Naive B cell (primary cell): ENCODE results near the gene SRXN1. TPM values are rescaled to one million over a fixed set of nuclear protein-coding genes. Genes with fewer than 3 reads are reported as not detected.

Experiments
- ATAC-seq, 2 donors: fragments of 150-1000 bp; cut with Tn5 transposase; 2 replicates each; pipeline ENCODE4 v1.10.0; 2021; ENCODE audit warnings: low read depth in 2 of 2, mild to moderate bottlenecking in 2 of 2, moderate library complexity in 2 of 2
- DNase-seq: peaks from one replicate; pipeline ENCODE4 v3.0.0; 2022
- H3K27ac Mint-ChIP-seq, 6 donors: one replicate each; pipeline ENCODE4 v1.8.0; 2020 to 2022; ENCODE audit warnings: mild to moderate bottlenecking in 6 of 6, mixed read lengths in 6 of 6, moderate library complexity in 5 of 6, inconsistent platforms in 2 of 6
- H3K27me3 Mint-ChIP-seq, 3 donors: one replicate each; pipeline ENCODE4 v1.8.0; 2021 to 2022; ENCODE audit warnings: mixed read lengths in 3 of 3, mild to moderate bottlenecking in 1 of 3
- H3K36me3 Mint-ChIP-seq, 2 donors: one replicate each; pipeline ENCODE4 v1.8.0; 2020 to 2022; ENCODE audit warnings: mixed read lengths in 2 of 2, inconsistent platforms in 1 of 2, mild to moderate bottlenecking in 1 of 2
- H3K4me1 Mint-ChIP-seq, 3 donors: one replicate each; pipeline ENCODE4 v1.8.0; 2020 to 2022; ENCODE audit warnings: mixed read lengths in 3 of 3, inconsistent platforms in 1 of 3, mild to moderate bottlenecking in 1 of 3, moderate library complexity in 1 of 3
- H3K4me3 Mint-ChIP-seq, 8 donors: one replicate each; pipeline ENCODE4 v1.8.0; 2020 to 2022; ENCODE audit warnings: mild to moderate bottlenecking in 8 of 8, mixed read lengths in 8 of 8, moderate library complexity in 8 of 8, inconsistent platforms in 2 of 8
- H3K9me3 Mint-ChIP-seq, 7 donors: one replicate each; pipeline ENCODE4 v1.8.0; 2020 to 2022; ENCODE audit warnings: mixed read lengths in 7 of 7, mild to moderate bottlenecking in 5 of 7, inconsistent platforms in 2 of 7, moderate library complexity in 1 of 7
- polyA plus RNA-seq, 6 donors: library from polyadenylated mRNA; unstranded; fragments of 300-500 nt; fragmentation: Illumina TruSeq; gene quantifications; one replicate each; pipeline ENCODE4 v1.2.3, GENCODE V29; 2021; ENCODE audit warnings: low read depth in 6 of 6

The SRXN1 gene
- polyA plus RNA-seq, 6 donors from 2014 or later, result 0.14 to 0.82 (median 0.68) TPM; not detected in 1

DNA sequence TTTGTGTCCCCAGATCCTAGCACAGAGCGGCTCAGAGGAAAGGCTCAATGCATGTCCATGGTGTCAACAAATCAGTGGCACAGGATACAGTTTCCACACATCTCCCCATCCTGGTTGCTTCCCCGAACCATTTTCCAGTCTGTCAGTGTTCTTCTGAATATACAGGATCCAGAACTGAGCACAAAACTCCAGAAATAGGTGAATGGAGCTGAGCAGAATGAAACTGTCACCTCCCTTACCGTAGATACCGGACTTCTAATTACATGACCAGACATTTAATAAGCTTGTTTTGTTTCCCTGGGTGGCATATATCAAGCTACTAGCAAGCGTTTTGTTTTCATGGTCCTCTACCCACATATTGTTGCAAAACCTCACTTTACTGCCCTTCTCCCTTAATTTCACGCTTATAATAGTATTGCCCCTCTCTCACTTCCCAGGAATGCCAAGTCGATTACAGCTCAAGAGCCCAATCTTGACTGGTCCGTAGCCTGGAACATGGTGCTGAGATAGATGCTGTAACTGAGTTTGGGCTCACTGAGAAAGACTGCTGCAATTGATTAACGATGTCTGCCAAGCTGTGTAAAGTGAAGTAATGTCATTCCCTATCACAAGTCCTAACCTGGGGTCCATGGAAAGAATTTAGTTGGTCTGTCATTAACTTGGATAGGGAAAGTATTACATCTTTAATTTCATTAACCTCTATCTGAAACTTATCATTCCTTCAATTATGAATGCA, 34.6 kb upstream of the SRXN1 start:
- Mint-ChIP-seq H3K9me3 (peaks cover 0 to 8% (median 4%) of the 10 kb centered on the region in 7 donors), H3K36me3 (no peaks in the 10 kb centered on the region), H3K27ac (no peak overlapping the region), H3K4me1 (no peaks in the 10 kb centered on the region), H3K27me3 (peaks cover 27 to 46% (median 38%) of the 10 kb centered on the region in 3 donors), H3K4me3 (no peak overlapping the region)
- no peak for ATAC-seq
- DNase-seq, result no peak

DNA sequence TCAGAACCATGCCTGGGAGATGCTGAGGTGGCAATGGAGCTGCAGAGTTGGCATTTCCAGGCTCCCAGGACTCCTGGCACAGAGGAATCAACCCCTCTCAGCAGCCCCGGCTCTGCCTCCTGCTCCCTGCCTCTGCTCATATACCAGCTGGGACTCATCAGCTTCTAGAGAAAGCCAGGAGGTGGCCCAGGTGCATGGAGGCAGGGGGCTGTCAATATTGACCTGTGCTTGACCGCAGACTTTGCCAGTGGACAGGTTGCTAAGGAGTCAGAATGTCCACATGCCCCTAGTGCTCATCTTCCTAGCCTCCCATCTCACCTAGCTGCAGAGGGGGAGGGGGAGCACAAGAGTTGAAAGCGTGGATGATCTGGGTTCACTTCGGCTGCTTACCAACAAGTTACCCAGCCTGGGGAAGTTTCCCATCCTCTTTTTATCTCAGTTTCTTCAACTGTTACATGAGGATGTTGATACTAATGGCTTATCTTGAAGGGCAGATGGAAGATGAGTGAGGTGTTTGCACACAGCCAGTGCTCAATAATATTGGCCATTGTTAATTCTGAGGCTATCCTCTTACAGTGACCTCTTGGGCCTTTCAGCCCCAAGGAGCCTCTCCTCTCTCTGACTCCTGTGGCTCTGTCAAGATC, 31.8 kb upstream of the SRXN1 start:
- Mint-ChIP-seq H3K4me3 (no peak overlapping the region), H3K27me3 (peaks cover 17 to 51% (median 47%) of the 10 kb centered on the region in 3 donors), H3K9me3 (peaks cover 0 to 7% (median 0%) of the 10 kb centered on the region in 7 donors), H3K4me1 (no peaks in the 10 kb centered on the region), H3K27ac (no peak overlapping the region), H3K36me3 (no peaks in the 10 kb centered on the region)
- ATAC-seq, result no peak
- no peak for DNase-seq

DNA sequence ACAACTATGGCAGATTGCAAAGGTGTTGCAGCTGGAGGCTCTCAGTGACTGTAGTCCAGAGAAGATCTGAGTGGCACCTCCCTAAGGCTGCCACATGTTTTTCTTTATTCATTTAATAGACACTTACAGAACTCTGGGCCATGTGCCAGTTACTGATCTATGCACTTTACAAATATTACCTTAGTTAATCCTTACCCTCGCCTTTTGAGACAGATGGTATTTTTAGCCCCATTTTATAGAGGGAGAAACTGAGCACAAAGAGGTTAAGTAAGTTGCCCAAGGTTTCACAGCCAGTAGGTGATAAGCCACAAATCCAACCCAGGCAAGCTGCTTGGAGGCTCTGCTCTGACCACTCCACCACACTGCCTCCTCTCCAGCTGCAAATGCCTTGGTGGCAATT, 29.1 kb upstream of the SRXN1 start:
- DNase-seq (no peak), ATAC-seq (no peak)
- H3K4me1 Mint-ChIP-seq, result peaks cover 0 to 2% (median 0%) of the 10 kb centered on the region in 3 donors
- H3K36me3 Mint-ChIP-seq, result no peaks in the 10 kb centered on the region
- H3K27ac Mint-ChIP-seq, result no peak overlapping the region
- H3K4me3 Mint-ChIP-seq, result no peak overlapping the region
- peaks cover 22 to 58% (median 50%) of the 10 kb centered on the region in 3 donors for H3K27me3 Mint-ChIP-seq
- no peaks in the 10 kb centered on the region for H3K9me3 Mint-ChIP-seq

- H3K27ac Mint-ChIP-seq, result no peak overlapping the region
- H3K27me3 Mint-ChIP-seq, result peaks cover 32 to 63% (median 62%) of the 10 kb centered on the region in 3 donors
- peaks cover 9 to 14% (median 12%) of the 10 kb centered on the region in 3 donors for H3K4me1 Mint-ChIP-seq
- H3K36me3 Mint-ChIP-seq, result peaks cover 0 to 6% of the 10 kb centered on the region in 2 donors
- H3K4me3 Mint-ChIP-seq, result no peak overlapping the region
- ATAC-seq (no peak), DNase-seq (no peak)
- peaks cover 0 to 4% (median 0%) of the 10 kb centered on the region in 7 donors for H3K9me3 Mint-ChIP-seq
These were observed 27.7 kb upstream of the SRXN1 start for GRCh38 chr20:680638-681187.

DNA sequence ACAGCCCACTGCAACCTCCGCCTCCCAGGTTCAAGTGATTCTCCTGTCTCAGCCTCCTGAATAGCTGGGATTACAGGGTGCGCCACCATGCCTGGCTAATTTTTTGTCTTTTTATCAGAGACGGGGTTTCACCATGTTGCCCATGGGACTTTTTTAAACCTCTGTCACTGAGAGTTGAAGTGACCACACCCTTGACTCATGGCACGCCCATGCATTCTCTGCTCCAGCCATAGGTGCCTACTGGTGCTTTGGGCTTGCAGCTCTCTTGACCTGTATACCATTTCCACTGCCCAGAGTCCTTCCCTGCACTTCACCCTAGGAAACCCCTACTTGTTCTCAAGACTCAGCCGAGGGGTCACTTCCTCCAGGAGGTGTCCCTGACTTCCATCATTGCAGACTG, 25.0 kb upstream of the SRXN1 start:
- H3K36me3 Mint-ChIP-seq, result peaks cover 0 to 14% of the 10 kb centered on the region in 2 donors
- H3K9me3 Mint-ChIP-seq, result peaks cover 0 to 4% (median 0%) of the 10 kb centered on the region in 7 donors
- H3K27me3 Mint-ChIP-seq, result peaks cover 43 to 84% (median 80%) of the 10 kb centered on the region in 3 donors
- DNase-seq (no peak), ATAC-seq (no peak)
- H3K4me1 Mint-ChIP-seq, result peaks cover 14 to 26% (median 14%) of the 10 kb centered on the region in 3 donors
- no peak overlapping the region for H3K4me3 Mint-ChIP-seq
- H3K27ac Mint-ChIP-seq, result no peak overlapping the region

DNA sequence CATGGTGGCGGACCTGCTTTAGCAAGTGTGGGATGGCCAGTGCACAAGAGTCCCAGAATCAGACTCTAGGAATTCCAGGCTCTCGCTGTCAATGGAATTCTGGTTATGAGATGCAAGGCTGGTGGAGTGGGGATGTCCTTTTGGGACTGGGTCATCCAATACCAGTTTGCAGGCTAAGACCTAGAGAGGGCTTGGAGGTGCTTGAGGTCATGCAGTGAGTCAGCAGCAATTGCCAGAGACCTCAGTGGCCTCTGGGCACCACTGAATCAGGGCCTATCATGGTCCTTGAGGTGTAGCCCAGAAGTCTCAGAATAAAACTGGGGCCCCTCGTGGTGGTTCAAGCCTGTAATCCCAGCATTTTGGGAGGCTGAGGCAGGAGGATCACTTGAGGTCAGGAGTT, 24.0 kb upstream of the SRXN1 start:
- H3K27me3 Mint-ChIP-seq, result peaks cover 45 to 86% (median 81%) of the 10 kb centered on the region in 3 donors
- no peak overlapping the region for H3K27ac Mint-ChIP-seq
- peaks cover 14 to 28% (median 16%) of the 10 kb centered on the region in 3 donors for H3K4me1 Mint-ChIP-seq
- H3K4me3 Mint-ChIP-seq, result peak overlapping the region in 1 of 8 donors; percentile 33
- peaks cover 0 to 4% (median 0%) of the 10 kb centered on the region in 7 donors for H3K9me3 Mint-ChIP-seq
- DNase-seq (no peak), ATAC-seq (no peak)
- H3K36me3 Mint-ChIP-seq, result peaks cover 0 to 14% of the 10 kb centered on the region in 2 donors

DNA sequence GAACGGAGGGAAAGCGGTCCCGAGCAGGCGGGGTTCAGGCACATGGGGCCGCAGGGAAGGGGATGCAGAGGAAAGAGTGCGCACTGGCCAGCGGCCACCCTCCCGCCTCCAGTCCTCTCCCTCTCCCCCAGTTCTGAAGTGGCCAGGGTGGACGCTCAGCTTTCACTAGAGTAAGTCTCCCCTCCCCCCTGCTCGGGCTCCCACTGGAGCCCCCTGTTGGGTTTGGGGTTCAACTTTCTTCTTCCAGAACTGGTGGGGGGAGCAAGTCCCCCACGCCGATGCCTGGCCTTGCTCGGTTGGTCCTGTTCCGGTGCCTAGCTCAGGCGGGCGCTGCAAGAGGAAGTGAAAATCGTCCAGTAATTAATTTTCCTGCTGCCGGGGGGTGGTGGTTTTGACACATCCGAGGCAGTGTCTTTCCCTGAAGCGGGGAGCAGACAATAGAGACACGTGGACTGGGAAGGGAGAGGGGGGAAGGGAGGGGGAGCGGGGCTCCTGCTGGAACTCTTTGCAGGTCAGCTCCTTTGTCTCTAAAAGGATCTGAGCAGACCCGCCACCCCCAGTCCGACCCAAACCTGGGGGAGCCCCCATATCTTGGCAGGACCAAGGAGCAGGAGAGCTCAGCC, 23.4 kb upstream of the SRXN1 start:
- Mint-ChIP-seq H3K27me3 (peaks cover 50 to 89% (median 81%) of the 10 kb centered on the region in 3 donors), H3K4me3 (peak overlapping the region in 6 of 8 donors; percentile 20 to 74 (median 46)), H3K36me3 (peaks cover 0 to 14% of the 10 kb centered on the region in 2 donors), H3K9me3 (peaks cover 0 to 4% (median 0%) of the 10 kb centered on the region in 7 donors), H3K27ac (no peak overlapping the region), H3K4me1 (peaks cover 14 to 28% (median 18%) of the 10 kb centered on the region in 3 donors)
- ATAC-seq (peak; percentile 39 to 43), DNase-seq (no peak)

GRCh38 chr20:675453-676314, 22.7 kb upstream of the SRXN1 start, which contains the start of gene SCRT2:
Gene SCRT2, minus strand, starts transcription at chr20:675802. Its CDS starts 201 bp downstream, at chr20:675601.
- peak within 1 kb of the TSS in 7 of 8 donors; percentile 9 to 74 (median 48) for H3K4me3 Mint-ChIP-seq

GRCh38 chr20:675033-675452, 22.0 kb upstream of the SRXN1 start:
- no peak for DNase-seq
- Mint-ChIP-seq H3K36me3 (peaks cover 0 to 14% of the 10 kb centered on the region in 2 donors), H3K4me1 (peaks cover 14 to 28% (median 18%) of the 10 kb centered on the region in 3 donors), H3K4me3 (peak overlapping the region in 3 of 8 donors; percentile 9 to 43 (median 25)), H3K27ac (no peak overlapping the region), H3K9me3 (peaks cover 0 to 4% (median 0%) of the 10 kb centered on the region in 7 donors), H3K27me3 (peaks cover 46 to 95% (median 87%) of the 10 kb centered on the region in 3 donors)
- ATAC-seq, result no peak

More at GRCh38 chr20:675453-676314, 22.7 kb upstream of the SRXN1 start, which contains the start of gene SCRT2:
- Mint-ChIP-seq H3K27ac (peak within 1 kb of the TSS in 1 of 6 donors; percentile 71), H3K9me3 (peaks cover 0 to 4% (median 0%) of the 10 kb centered on the region in 7 donors), H3K27me3 (peaks cover 48 to 89% (median 82%) of the 10 kb centered on the region in 3 donors), H3K4me1 (peaks cover 14 to 28% (median 18%) of the 10 kb centered on the region in 3 donors), H3K36me3 (peaks cover 0 to 14% of the 10 kb centered on the region in 2 donors)
- ATAC-seq, result peak; percentile 49 to 55
- peak; percentile 24 for DNase-seq

GRCh38 chr20:673603-674001, 20.6 kb upstream of the SRXN1 start:
- peak overlapping the region in 1 of 6 donors; percentile 50 for H3K27ac Mint-ChIP-seq
- H3K9me3 Mint-ChIP-seq, result peaks cover 0 to 4% (median 0%) of the 10 kb centered on the region in 7 donors
- H3K36me3 Mint-ChIP-seq, result peaks cover 0 to 14% of the 10 kb centered on the region in 2 donors
- H3K27me3 Mint-ChIP-seq, result peaks cover 40 to 91% (median 74%) of the 10 kb centered on the region in 3 donors
- no peak for ATAC-seq
- H3K4me3 Mint-ChIP-seq, result no peak overlapping the region
- no peak for DNase-seq
- H3K4me1 Mint-ChIP-seq, result peaks cover 14 to 28% (median 18%) of the 10 kb centered on the region in 3 donors

DNA sequence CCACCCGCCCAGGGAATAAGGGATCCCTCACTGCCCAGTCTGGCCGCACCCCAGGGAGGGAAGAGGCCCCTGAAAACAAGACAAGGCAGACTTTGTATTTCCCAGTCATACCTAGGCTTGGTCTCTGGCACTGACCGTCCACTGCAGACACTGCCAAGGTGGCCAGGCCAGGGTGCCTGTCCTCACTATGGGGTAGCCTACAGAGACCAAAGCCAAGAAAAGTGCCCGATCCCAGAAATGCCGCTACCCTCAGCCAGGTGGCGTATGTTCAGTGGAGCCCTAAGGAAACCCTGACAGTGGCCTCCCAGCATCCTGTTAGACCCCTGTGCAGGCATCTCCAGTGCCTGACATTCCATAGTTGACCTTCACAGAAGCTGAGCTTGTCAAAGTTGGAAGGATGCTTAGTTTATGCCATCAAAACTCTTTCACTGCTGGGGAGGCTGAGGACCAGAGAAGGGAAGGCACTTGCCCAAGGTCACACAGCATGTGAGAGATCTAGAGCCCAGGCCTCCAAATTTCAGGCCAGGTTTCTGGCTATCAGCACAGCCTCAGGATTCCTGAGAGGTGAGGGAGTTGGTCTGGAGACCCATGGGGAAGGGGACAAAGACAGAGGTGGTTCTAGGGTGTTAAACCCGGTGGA, 20.1 kb upstream of the SRXN1 start:
- H3K9me3 Mint-ChIP-seq, result peaks cover 0 to 4% (median 0%) of the 10 kb centered on the region in 7 donors

More for the DNA sequence above, 20.1 kb upstream of the SRXN1 start:
- Mint-ChIP-seq H3K27ac (no peak overlapping the region), H3K4me1 (peaks cover 14 to 28% (median 18%) of the 10 kb centered on the region in 3 donors), H3K36me3 (peaks cover 0 to 14% of the 10 kb centered on the region in 2 donors), H3K27me3 (peaks cover 40 to 90% (median 68%) of the 10 kb centered on the region in 3 donors), H3K4me3 (no peak overlapping the region)
- no peak for ATAC-seq
- DNase-seq, result no peak
